Rectal smooth muscle tissue (tissue), 1 donor: ENCODE measurements around the gene SNX15.
A peak's percentile ranks its signal among the peaks of the same experiment; 100 is the strongest.

Experiments
- H3K27ac ChIP-seq: one replicate; pipeline ENCODE4 v1.7.0; 2013; ENCODE audit warnings: low read depth, low read length, inconsistent platforms
- H3K27me3 ChIP-seq: one replicate; pipeline ENCODE4 v1.7.0; 2013; ENCODE audit warnings: low read length; ENCODE audit not compliant: control insufficient read depth, insufficient read depth
- H3K36me3 ChIP-seq: one replicate; pipeline ENCODE4 v1.7.0; 2013; ENCODE audit warnings: low read length; ENCODE audit not compliant: control insufficient read depth, insufficient read depth
- H3K4me1 ChIP-seq: one replicate; pipeline ENCODE4 v1.7.0; 2013; ENCODE audit warnings: low read length; ENCODE audit not compliant: control insufficient read depth, insufficient read depth
- H3K4me3 ChIP-seq: one replicate; pipeline ENCODE4 v1.7.0; 2013; ENCODE audit warnings: low read length
- H3K9ac ChIP-seq: one replicate; pipeline ENCODE4 v1.7.0; 2013; ENCODE audit warnings: low read length

The SNX15 gene

DNA sequence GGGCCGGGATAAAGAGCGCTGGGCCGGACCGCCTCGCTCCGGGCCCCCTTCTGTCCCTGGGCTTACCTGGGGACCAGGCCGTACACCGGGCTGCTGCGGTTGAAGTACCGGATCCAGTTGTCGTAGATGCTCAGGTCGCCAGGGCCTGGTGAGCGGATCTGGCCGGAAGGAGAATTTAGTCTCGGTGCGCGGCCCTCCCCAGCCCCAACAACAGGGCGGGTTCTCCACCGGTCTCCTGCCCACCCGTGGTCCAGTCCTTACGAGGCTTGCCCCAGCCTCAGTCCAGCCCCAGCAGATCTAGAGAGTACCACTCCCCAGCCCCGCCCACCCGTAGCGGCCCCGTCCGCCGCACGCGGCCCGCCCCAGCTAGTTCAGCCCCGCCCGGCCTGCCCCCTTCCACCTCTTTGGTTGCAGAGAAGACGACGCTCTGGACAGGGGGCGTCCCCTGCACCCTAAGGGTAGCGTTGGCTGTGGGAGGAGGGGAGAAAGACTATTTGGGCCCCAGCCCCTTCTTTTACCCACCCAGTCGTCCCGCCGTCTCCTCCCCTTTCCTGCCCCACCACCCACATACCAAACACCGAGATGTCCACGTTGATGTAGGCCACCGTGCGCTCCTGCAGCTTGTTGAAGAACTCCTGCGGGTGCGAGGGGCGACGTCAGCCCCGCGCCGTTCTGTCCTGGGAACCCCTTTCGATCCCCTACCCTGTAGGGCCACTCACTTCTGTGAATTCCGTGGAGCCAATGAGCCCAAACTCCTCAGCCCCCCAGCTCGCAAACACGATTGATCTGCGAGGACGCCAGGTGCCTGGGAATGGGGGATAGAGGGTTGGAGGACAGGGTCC is 20.6 kb downstream of the SNX15 start:
- no peak overlapping the region for H3K9ac ChIP-seq
- peak overlapping the region; percentile 34 for H3K27ac ChIP-seq
- H3K27me3 ChIP-seq, result no peaks in the 10 kb centered on the region
- no peaks in the 10 kb centered on the region for H3K36me3 ChIP-seq
- peak overlapping the region; percentile 68 for H3K4me3 ChIP-seq
- H3K4me1 ChIP-seq, result no peaks in the 10 kb centered on the region

DNA sequence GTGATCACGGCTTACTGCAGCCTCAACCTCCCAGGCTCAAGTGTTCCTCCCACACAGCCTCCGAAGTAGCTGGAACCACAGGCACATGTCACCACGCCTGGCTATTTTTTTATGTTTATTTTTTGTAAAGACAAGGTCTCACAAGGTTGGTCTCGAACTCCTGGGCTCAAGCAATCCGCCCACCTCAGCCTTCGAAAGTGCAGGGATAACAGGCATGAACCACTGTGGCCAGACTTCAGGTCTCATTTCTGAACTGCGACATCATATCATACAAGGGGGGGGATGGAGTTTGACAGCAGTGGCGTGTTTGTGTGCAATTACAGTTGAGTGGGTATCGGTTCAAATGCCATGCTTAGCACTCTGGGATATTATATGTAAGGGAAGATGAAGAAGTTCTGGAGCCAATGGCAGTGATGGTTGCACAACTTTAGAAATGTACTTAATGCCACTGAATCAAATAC is 24.2 kb downstream of the SNX15 start:
- Histone ChIP-seq H3K27ac (no peak overlapping the region), H3K4me3 (no peak overlapping the region), H3K9ac (no peak overlapping the region), H3K36me3 (no peaks in the 10 kb centered on the region), H3K27me3 (no peaks in the 10 kb centered on the region), H3K4me1 (no peaks in the 10 kb centered on the region)

DNA sequence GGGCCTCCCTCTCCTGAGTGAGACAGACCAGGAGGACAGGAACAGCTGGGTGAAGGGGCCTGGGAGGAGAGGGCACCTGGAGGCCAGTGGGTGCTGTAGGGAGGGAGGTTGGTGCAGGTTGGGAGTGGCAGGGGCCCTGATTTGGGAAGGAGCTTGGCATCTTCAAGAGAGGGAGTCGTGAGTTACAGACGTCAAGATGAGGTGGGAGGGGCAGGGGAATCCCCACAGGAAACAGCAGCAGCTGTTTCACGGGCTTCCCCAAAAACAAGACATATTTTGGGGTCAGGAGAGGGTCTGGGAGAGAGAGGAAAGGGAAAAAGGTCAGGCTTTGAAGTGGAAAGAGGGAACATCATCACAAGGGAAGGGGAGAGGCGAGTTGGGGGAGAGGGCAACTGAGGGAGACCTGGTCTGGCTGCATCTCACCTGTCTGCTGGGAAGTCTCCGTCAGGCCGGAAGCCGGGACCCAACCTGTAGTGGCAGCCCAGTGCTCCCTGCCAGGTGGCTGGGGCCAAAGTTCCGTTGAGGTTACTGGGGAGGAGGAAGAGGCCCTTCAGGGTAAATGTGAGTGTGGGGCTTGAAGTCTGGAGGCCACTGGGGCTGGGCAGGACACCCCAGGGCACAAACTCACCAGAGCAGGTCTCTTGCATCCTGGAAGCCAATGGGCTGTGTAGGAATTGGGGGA is 26.7 kb downstream of the SNX15 start:
- no peak overlapping the region for H3K9ac ChIP-seq
- no peak overlapping the region for H3K4me3 ChIP-seq
- no peaks in the 10 kb centered on the region for H3K36me3 ChIP-seq
- no peaks in the 10 kb centered on the region for H3K27me3 ChIP-seq
- no peaks in the 10 kb centered on the region for H3K4me1 ChIP-seq
- H3K27ac ChIP-seq, result no peak overlapping the region

DNA sequence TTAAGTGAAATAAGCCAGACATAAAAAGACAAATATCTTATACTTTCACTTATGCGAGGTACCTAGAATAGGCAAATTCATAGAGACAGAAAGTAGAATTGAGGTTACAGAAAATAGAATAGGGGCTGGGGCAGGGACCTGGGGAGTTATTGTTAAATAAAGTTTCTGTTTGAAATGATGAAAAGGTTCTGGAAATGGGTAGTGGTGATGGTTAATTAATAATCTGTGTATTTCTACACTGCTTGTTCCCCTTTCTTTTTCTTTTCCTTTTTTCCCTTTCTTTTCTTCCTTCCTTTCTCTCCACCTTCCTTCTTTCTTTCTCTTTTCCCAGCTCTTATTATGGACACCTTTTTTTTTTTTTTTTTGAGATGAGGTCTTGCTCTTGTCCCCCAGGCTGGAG is 28.3 kb downstream of the SNX15 start:
- Histone ChIP-seq H3K27me3 (no peaks in the 10 kb centered on the region), H3K36me3 (no peaks in the 10 kb centered on the region), H3K9ac (no peak overlapping the region), H3K4me1 (no peaks in the 10 kb centered on the region), H3K4me3 (no peak overlapping the region), H3K27ac (no peak overlapping the region)

DNA sequence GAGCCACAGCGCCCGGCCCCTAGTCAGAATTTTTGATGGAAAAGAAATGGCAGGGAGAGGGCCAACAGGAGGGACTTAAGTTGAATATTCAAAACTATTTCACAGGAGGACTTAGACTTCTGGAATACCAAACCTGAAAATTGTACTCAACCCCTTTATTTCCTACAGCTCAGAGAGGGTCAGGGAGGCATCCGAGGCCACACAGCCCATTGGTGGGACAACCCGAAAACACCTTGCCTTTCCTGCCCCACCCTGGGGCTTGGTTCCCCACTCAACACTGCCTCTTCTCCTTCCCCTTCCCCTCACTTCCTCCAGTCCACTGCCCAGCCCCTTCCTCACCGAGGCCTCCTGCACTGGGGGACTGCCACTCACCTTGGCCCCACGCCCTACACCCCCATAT is 29.8 kb downstream of the SNX15 start:
- Histone ChIP-seq H3K27ac (no peak overlapping the region), H3K9ac (no peak overlapping the region), H3K27me3 (no peaks in the 10 kb centered on the region), H3K4me3 (no peak overlapping the region), H3K4me1 (no peaks in the 10 kb centered on the region), H3K36me3 (no peaks in the 10 kb centered on the region)

DNA sequence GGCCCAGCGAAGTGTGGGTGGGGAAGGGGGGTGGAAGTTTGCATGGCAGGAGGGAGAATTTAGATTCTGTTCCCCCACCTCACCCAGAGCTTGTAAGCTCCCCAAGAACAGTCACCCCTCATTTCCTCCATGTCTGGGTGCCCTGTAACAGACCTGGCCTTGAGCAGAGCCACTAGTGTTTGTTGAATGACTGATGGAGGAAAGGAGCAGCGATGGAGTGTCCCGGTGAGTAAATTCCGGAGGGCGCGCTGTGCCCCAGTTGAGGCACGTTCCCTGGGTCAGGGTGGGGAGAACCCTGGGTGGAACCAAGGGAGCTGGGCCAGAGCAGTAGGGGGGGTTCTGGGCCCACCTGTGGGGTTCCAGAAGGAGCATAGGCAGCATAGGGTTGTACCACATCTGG is 30.3 kb downstream of the SNX15 start:
- Histone ChIP-seq H3K27me3 (no peaks in the 10 kb centered on the region), H3K4me3 (peak overlapping the region; percentile 8), H3K9ac (no peak overlapping the region), H3K4me1 (no peaks in the 10 kb centered on the region), H3K27ac (no peak overlapping the region), H3K36me3 (no peaks in the 10 kb centered on the region)

DNA sequence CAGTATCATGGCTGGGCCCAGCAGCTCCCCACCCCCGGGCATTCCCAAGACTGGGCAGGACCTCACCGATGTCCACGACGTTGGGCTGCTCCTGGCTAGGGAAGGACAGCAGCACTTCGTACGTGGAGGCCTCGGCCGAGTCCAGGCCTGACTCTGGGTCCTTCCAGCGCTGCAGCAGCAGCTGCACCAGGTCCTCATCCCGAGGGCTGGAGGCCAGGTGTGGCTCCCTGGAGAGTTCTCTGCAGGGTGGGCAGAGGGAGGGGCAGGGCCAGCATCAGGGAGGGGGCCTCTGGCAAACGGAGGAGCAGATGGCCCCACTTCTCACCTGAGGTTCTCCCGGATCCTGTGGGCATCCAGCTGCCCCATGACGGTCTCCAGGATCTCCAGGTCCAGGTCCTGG is 30.8 kb downstream of the SNX15 start:
- Histone ChIP-seq H3K4me1 (no peaks in the 10 kb centered on the region), H3K4me3 (peak overlapping the region; percentile 8), H3K27me3 (no peaks in the 10 kb centered on the region), H3K27ac (no peak overlapping the region), H3K36me3 (no peaks in the 10 kb centered on the region), H3K9ac (no peak overlapping the region)

DNA sequence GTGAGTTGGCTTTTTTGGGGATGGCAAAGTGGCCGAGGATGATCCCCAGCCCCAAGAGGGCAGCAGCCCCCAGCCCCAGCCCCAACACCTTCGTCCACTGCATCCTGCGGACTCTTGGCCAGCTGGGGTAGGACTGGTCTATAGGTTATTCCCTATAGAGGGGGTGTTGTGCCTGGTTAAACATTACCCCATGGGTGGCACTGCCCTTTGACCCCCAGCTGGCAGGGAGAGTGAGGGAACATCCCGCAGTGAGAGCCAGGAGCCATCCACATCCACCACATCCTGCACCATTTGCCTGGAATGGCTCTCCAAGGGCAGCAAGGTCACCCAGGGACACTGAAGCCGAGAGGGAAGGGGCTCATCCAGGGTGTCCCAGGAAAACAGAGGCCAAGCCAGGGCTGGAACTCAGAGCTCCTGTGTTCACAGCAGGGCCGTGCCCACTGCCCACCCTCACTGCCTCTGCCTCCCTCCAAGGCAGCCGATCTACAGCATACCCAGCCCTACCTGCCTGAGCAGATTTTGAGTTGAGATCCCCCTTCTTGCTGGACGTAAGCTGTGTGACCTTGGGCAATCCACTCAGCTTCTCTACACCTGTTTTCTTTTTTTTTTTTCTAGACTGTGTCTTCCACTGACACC is 31.3 kb downstream of the SNX15 start, which contains the start of gene NAALADL1:
TSS of gene NAALADL1 (minus strand) at position 135 of the 636 bp plus-strand sequence. CDS start at position 103, 32 bp downstream.
- Histone ChIP-seq H3K4me1 (no peaks in the 10 kb centered on the region), H3K36me3 (no peaks in the 10 kb centered on the region), H3K27ac (no peak within 1 kb of the TSS), H3K9ac (no peak within 1 kb of the TSS), H3K27me3 (no peaks in the 10 kb centered on the region), H3K4me3 (peak within 1 kb of the TSS; percentile 8)

DNA sequence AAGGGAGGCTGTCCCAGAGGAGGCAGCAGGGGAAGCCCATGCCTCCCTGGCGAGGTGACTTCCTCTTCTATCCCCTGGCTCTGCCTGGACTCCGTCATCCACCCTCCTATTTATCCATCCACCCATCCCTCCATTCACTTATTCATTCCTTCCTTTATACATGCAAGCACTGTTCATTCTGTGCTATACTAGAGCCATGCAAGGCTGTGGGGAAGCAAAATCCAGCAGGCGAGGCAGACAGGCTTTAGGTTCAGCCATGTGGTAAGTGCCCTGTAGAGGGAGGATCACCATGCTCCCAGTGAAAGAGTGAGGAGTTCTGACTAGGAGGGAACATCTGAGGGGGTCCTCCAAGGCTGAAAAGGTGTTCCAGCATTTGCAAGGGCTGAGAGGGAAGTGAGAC is 32.3 kb downstream of the SNX15 start:
- Histone ChIP-seq H3K27ac (no peak overlapping the region), H3K4me3 (no peak overlapping the region), H3K9ac (no peak overlapping the region), H3K36me3 (no peaks in the 10 kb centered on the region), H3K27me3 (no peaks in the 10 kb centered on the region), H3K4me1 (no peaks in the 10 kb centered on the region)

DNA sequence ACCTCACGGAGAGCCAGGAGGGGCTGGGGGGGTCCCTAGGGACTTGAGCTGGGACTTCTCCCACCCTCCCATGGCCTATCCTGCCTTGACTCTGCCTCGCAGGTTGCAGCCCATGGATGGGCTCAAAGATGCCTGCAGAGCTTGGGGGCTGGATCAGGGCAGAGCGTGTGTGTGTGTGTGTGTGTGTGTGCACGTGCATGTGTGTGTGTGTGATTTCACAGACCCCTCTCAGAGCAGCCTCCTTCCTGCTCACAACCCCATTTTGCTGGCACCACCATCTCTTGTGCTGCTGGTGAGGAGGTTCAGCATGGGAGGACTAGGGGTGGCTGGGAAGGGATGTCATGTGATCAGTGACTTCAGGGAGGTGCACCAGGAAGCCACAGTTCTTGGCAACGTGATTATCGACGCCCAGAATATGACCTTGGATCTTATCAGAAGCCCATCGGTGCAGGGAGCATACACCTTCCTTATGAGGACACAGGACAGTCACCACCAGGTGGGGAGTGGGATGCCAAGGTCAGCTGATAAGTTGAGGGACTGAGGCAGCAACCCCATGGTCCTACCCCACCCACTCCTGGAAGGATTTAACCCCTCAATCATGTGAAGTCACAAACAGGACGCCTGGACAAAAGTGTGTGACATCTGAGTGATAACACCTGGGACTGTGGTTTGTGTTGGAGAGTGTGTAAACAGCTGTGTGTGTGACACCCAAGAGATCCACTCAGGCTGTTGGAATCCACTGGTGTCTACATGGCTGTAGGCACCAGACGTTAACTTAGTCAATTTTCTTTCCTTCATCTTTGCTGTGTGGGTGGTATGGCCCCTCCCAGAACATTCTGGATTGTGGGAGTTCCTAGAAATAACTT is 33.0 kb downstream of the SNX15 start:
- H3K4me1 ChIP-seq, result no peaks in the 10 kb centered on the region
- H3K27me3 ChIP-seq, result no peaks in the 10 kb centered on the region
- H3K4me3 ChIP-seq, result no peak overlapping the region
- H3K36me3 ChIP-seq, result no peaks in the 10 kb centered on the region
- no peak overlapping the region for H3K27ac ChIP-seq
- no peak overlapping the region for H3K9ac ChIP-seq

DNA sequence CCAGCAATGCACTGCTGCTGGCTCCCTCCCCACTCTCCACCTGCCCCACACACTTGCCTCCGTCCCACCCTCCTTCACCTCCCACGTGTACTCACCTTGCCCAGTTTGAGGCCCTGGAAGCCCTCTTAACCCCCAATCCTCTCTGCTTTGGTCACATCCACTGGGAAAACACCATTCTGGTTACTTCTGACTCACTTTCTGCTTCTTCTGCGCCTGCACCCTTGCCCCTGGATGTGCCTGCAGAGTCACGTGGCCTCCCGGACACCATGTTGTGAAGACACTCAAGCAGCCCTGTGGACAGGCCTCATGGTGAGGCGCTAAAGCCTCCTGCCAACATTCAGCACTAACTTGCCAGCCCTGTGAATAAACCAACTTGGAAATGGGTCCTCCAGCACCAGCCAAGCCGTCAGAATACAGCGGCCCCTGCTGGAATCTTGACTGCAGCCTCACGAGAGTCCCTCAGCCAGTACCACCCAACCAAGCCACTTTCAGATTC is 33.7 kb downstream of the SNX15 start:
- Histone ChIP-seq H3K9ac (no peak overlapping the region), H3K27me3 (no peaks in the 10 kb centered on the region), H3K36me3 (no peaks in the 10 kb centered on the region), H3K4me1 (no peaks in the 10 kb centered on the region), H3K4me3 (no peak overlapping the region), H3K27ac (no peak overlapping the region)

DNA sequence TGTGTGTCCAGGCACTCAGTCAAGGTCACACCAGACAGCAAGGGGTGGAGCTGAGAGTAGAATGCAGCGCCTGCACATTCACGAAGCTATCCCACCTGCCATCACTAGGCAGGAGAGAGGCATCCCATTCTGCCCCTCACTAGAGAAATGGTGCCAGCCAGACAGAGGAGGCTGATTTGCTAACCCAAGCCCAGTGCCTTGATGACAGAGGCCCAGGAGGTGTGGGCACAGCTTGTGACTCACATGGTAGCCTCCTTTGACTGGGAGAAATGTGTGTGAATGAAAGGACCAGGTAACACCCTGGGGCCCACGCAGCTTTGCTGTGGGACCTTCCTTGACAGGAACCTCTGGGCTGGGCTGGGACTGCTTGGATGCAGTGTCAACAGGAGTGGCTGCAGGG is 36.3 kb downstream of the SNX15 start:
- Histone ChIP-seq H3K27me3 (no peaks in the 10 kb centered on the region), H3K9ac (no peak overlapping the region), H3K27ac (no peak overlapping the region), H3K4me3 (no peak overlapping the region), H3K36me3 (no peaks in the 10 kb centered on the region), H3K4me1 (no peaks in the 10 kb centered on the region)
